Fibroblast of villous mesenchyme (primary cell): Measurements from ENCODE around the gene CLDN7. TPM values are rescaled to one million over a fixed set of nuclear protein-coding genes. Genes with fewer than 3 reads are reported as not detected.

Experiments used
- DNase-seq: peaks from one replicate; pipeline ENCODE4 v3.0.0-alpha.2; 2010; ENCODE audit warnings: low read depth
- H3K4me3 ChIP-seq: 2 replicates; pipeline ENCODE4 v1.5.1; 2011; ENCODE audit warnings: low read depth, mild to moderate bottlenecking, low read length
- CTCF ChIP-seq: IDR thresholded peaks from 2 replicates; pipeline ENCODE4 v1.5.1; 2012; ENCODE audit warnings: low read depth, mild to moderate bottlenecking, low read length; ENCODE audit not compliant: insufficient read depth
- total RNA-seq: library from RNA; depleted of rRNA; stranded (reverse); fragments of >200 nt; gene quantifications from 2 replicates; pipeline ENCODE4 v1.2.3, GENCODE V29; 2012

CLDN7 gene
- total RNA-seq, 1 donor, result 5.2 TPM

DNA sequence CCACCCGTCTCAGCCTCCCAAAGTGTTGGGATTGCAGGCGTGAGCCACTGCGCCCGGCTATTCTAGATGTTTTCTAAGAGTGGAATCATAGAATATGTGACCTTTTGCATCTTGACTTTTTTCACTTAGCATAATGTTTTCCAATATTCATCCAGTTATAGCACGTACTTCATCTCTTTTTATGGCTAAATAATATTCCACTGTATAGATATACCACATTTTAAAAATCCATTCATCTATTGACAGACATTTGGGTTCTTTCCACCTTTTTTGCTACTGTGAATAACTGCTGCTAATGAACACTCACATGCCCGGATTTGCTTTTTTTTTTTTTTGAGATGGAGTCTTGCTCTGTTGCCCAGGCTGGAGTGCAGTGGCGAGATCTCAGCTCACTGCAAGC is 41.9 kb upstream of the CLDN7 start:
- DNase-seq, result no peak
- no peak for TF ChIP-seq CTCF
- no peak overlapping the region for H3K4me3 ChIP-seq

DNA sequence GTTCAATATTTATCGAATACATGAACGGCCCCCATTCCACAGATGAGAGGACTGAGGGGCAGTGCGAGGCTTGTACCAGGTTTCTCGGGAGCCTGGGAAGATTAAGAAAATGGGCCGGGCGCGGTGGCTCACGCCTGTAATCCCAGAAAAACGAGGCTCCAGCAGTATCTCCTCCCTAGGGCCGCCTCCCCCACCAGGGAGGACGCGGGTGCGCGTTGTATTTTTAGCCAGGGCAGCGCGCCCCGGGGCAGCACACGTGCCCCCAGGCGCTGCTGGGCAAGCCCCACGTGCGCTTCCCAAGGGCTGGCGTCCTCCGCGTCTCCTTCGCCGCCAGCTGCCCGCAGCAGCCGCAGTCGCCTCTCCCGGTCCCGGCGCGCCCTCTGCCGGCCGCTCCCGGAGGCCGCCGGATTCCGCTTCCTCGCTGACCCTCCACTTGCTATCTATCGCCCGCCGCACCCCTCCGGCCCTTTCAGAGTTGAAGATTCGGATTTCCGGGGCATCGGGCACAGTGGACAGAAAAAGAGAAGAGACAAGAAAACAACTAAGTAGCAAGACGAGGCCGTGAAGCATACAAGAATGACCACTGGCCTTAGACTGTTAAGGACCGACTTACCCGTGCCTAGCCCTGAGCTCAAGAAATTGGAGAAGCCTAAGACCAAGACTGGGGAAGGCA is 34.0 kb upstream of the CLDN7 start:
- H3K4me3 ChIP-seq, result no peak overlapping the region
- peak; percentile 83 for DNase-seq
- peak; percentile 93 for TF ChIP-seq CTCF

DNA sequence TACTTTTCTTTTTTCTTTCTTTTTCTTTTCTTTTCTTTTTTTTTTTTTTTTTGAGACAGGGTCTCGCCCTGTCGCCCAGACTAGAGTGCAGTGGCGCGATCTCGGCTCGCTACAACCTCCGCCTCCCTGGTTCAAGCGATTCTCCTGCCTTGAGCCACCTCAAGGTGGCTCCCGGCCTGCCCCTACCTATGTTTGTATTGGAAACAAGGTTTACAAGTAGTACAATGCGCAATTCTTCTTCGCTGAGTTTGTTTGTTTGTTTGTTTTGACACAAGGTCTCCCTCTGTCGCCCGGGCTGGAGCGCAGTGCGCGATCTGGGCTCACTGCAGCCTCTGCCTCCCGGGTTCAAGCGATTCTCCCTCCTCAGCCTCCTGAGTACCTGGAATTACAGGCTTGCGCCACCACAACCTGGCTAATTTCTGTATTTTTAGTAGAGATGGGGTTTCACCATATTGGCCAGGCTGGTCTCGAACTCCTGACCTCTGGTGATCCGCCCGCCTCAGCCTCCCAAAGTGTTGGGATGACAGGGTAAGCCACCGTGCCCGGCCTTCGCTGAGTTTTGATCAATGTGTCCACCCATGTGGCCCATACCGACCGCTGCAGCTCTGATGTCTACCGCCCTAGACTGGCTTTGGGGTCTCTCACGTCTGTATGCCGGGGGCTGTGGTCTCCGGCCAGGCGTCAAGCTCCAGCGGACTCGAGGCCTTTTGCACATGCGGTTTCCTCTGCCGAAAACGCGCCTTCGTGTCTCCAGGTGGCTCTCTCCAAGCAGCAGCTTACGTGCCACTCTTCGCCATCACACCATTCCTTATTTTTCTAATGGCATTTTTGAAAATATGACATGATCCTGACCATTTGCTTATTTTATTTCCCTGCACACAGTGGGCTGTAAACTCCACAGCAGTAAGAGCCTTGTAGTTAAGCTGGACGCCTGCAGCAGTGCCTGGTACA is 33.2 kb upstream of the CLDN7 start:
- no peak for DNase-seq
- no peak overlapping the region for H3K4me3 ChIP-seq
- no peak for TF ChIP-seq CTCF

- no peak for TF ChIP-seq CTCF
- DNase-seq, result peak; percentile 44
- peak within 1 kb of the TSS; percentile 31 for H3K4me3 ChIP-seq
Observed at GRCh38 chr17:7294614-7295153, 32.4 kb upstream of the CLDN7 start, which contains the start of gene YBX2. YBX2 (minus strand) TSS chr17:7294639; CDS start chr17:7294500, 139 bp downstream.

GRCh38 chr17:7293816-7294613 is 31.7 kb upstream of the CLDN7 start:
- DNase-seq, result no peak
- no peak overlapping the region for H3K4me3 ChIP-seq
- no peak for TF ChIP-seq CTCF

- no peak for DNase-seq
- no peak for TF ChIP-seq CTCF
- no peak overlapping the region for H3K4me3 ChIP-seq
Observed at GRCh38 chr17:7293159-7293558, 30.9 kb upstream of the CLDN7 start.
